ENCODE measurements around the gene TBX10.

DNA sequence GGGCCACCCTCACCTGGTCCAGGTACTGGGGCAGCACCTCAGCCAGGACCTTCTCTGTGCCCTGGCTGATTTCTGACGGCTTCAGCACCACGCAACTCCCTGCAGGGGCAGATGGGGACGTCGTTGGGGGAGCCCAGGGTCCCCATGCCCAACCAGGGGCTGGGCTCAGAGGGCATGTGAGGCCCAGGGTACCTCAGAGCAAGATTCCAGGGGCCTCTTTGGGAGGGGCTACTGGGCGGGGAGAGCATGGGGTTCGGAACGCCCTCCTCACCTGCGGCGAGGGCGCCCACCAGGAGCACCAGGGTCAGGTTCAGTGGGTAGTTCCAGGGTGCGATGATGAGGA, 26.7 kb upstream of the TBX10 start:
- TF ChIP-seq GATA2 (IDR thresholded peaks at IDR 0.05; ENCODE audit: low read depth, low read length) (no peak), GATA3 (IDR thresholded peaks at IDR 0.05; ENCODE audit: low read depth, low read length) (no peak)
